Smooth muscle cell of the brain vasculature (primary cell): ENCODE measurements around the gene ASGR2.
"Not testable (repeated sequence)": the region's sequence is repeated elsewhere in the genome, so short reads cannot be mapped to it uniquely, and the experiment has no call there.

ENCODE experiments used
- DNase-seq: peaks from one replicate; pipeline ENCODE4 v3.0.0-alpha.2; 2012; ENCODE audit warnings: low read depth, low spot score

Gene ASGR2, protein sequence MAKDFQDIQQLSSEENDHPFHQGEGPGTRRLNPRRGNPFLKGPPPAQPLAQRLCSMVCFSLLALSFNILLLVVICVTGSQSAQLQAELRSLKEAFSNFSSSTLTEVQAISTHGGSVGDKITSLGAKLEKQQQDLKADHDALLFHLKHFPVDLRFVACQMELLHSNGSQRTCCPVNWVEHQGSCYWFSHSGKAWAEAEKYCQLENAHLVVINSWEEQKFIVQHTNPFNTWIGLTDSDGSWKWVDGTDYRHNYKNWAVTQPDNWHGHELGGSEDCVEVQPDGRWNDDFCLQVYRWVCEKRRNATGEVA

DNA sequence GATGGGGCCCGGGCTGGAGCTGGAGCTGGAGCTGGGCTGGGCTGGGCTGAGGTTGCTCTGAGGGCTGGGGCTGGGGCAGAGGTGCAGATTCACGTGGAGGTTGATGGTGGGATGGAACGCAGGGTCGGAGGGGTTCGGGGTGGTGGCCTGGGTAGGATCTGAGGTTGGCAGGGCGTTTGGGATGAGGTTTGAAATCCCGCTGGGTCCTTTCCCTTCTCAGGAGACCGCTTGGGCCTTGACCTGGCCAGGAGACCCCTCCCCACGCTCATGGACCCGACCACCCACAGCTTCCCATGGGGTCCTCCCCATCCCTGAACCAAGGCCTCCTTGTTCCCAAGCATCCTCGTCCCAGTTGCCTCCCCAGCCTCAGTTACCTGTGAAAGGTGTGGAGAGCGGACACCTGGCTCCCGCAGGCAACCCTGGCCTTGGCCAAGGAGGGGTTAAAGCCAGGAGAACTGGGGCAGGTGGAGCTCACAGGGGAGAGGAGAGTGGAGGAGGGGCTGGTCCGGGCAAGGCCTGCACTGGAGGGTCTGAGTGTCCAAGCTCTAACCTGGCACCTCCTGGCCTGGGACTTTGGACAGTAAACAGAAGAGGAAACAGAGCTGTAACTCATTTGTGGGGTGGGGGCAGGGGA is at the start of gene ASGR2:
ASGR2 (minus strand) TSS at position 582 of the 634 bp plus-strand sequence. CDS start 582 bp downstream, outside the sequence.
- no peak for DNase-seq

DNA sequence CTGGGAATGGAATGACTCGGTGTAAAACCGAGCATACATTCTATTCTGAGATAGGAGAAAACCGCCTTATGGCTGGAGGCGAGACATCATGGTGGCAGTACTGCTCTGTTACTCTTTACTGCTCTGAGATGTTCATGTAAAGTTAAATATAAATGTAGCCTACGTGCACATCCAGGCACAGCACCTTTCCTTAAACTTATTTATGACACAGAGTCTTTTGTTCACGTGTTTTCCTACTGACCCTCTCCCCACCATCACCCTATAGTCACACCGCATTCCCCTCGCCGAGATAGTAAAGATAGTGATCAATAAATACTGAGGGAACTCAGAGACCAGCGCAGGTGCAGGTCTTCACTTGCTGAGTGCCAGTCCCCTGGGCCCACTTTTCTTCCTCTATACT is 44.9 kb upstream of the ASGR2 start:
- DNase-seq, result not testable (repeated sequence)

DNA sequence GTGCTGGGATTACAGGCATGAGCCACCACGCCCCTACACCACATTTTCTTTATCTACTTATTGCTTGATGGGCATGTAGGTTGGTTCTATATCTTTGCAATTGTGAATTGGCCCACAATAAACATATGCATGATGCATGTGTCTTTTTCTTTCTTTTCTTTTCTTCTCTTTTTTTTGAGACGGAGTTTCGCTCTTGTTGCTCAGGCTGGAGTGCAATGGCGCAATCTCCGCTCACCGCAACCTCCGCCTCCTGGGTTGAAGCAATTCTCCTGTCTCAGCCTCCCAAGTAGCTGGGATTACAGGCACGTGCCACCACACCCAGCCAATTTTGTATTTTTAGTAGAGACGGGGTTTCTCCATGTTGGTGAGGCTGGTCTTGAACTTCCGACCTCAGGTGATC is 43.8 kb upstream of the ASGR2 start:
- not testable (repeated sequence) for DNase-seq

DNA sequence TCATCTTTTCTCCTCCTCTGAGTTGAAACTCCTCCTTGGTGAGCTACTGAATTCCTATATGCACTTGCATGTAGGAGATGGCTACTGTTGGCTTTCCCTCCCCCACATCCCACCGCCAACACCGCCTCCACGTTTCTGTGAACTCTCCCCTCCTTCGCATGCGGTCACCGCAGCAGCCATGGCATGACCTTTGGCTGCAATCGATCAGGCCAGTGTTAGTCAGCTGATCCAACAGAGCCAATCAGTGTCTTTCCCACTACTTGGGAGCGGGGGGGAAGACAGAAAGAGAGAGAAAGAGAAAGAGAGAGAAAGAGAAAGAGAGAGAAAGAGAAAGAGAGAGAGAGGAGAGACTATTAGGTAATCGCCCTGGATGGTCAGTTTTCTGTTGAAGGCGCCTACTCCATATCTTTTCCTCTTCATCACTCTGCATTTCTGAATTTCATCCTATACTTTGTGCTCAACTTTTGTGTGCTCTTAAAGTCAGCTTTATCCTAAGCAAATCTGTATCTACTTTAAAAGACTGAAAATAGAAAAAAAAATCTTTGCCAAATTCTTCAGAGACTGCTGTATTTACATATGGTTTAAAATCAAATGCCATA is 41.8 kb upstream of the ASGR2 start:
- DNase-seq, result no peak

DNA sequence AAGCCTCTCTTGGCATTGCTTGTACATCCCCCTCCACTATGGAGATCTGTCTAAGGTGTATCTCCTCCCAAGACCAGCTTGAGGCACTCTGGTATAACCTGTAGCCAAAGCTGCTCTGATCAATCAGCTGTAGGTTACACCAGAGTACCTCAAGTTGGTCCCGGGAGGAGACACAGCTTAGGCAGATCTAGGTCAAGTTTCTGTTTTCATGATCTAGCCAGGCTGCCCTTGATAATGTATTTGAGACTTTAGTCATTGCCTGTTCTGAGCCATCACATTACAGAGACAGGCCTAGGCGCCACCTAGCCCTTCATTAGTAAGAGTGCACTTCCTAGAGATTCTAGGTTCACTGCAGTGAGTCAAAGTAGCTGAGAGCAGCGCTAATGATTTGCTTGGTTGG is 33.1 kb upstream of the ASGR2 start:
- no peak for DNase-seq

DNA sequence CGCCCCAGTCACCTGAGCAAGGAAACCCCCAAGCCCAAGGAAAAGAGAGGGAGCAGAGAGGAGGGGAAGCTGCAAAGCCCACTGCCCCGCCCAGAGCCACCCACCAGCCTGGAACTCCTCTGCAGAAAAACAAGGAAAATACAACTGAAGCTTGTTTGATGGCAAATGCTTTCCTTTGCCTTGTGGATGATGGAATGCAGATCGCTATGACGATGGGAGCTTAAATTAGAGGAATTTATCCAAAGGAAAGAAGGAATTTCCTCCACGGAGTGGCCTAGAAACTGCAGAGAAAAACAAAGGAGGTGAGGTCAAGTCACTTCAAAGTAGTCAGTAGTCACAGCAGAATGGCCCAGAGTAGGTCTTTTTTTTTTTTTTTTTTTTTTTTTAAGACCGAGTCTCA is 31.5 kb upstream of the ASGR2 start:
- DNase-seq, result no peak

DNA sequence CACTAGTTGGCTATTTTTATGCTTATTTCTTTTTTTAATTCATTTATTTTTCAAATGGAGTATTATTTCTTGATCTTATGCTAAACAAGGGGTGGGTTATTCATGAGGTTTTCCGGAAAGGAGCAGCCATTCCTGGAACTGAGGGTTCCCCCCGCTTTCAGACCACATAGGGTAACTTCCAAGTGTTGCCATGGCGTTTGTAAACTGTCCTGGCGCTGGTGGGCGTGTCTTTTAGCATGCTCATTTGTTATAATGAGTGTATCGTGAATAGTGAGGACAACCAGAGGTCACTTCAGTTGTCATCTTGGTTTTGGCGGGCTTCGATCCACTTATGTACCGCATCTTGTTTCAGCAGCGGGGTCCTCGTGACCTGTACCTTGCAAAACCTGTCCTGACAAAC is 29.6 kb upstream of the ASGR2 start:
- DNase-seq, result no peak

DNA sequence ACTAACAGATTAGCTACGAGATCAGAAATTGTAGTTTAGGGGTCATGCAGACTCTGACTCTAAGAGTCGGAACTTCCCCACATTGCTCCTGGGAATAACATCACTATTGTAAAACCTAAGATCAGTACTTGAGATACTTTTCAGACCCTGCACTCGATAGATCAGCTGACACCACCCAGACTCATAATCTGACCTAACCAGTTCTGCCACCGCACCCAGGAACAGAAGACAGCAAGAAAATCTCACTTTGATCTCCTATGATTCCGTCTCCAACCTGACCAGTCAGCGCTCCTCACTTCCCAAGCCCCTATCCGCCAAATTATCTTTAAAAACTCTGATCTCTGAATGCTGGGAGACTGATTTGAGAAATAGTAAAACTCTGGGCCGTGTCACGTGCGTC is 27.2 kb upstream of the ASGR2 start:
- DNase-seq, result no peak

DNA sequence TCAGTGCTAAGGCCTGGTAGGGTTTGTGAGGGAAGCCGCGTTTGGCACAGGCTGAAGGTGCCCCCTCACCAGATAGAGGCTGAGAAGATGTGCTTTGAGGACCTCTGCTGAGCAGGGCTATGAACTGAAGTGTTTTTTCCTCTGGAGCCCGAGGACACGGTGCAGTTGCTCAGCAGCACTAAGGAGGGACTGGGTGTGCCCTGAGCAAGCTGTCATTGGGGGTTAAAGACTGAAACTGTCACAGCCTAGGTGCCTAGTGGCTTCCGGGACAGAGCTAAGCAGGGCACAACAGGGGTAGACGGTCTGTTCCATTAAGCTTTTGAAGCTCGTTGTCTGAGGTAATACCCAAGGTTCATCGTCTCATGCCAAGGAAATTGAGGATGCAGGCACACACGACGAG is 24.8 kb upstream of the ASGR2 start:
- no peak for DNase-seq

DNA sequence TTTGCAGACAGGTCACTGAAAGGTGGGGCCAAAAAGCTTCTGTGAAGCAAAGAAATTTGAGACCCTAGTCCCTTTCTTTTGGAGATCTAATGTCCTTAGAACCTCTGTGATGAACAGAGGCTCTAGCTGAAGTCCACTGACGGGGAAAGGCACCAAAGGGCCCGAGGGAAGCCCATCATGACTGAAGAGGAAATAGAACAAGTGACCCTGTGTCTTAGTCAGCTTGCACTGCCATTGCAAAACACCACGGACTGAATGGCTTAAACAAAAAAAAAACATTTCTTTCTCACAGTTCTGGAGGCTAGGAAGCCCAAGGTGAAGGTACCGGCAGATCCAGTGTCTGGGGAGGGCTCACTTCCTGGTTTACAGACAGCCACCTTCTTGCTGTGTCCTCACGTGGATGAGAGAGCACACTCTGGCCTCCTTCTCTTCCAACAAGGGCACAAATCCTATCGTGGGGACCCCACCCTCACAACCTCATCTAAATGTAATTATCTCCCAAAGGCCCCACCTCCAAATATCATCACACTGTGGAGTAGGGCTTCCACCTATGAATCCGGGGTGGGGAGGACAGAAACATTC is 24.3 kb upstream of the ASGR2 start:
- no peak for DNase-seq

DNA sequence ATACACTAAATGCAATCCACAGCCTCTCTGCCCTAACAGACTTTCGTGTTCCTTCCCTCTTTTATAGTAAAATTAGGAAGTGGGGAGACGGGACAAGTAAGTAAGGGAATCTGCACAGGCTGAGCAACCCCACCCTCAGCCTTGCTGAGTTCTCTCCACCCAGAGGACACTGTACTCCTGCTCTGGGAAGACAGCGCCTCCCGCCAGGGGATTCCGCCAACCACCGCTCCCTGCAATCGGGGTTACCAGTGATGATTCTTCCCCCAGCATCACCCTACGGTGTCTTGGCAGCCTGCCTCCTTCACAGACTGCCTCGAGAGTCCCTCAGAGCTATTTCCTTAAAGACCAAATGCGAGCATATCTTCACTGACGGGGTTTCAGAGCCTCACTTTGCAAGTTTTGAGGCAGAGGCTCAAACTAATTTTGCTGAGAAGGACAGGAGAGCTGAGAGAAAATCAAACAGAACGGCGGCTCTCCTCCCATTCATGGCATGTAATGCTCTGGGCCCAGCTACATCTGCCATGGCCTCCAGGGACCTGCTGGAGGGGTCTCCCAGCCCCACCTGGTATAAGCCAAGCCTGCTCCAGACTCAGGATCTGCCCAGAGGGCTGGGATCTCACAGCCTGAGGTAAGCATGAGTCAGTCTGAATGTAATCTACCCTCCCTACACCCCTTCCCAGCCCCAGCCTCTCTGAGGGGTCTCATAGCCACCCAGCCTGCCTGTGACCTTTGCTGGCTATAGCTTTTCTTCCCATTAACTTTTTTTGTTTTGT is 22.7 kb upstream of the ASGR2 start:
- DNase-seq, result no peak

DNA sequence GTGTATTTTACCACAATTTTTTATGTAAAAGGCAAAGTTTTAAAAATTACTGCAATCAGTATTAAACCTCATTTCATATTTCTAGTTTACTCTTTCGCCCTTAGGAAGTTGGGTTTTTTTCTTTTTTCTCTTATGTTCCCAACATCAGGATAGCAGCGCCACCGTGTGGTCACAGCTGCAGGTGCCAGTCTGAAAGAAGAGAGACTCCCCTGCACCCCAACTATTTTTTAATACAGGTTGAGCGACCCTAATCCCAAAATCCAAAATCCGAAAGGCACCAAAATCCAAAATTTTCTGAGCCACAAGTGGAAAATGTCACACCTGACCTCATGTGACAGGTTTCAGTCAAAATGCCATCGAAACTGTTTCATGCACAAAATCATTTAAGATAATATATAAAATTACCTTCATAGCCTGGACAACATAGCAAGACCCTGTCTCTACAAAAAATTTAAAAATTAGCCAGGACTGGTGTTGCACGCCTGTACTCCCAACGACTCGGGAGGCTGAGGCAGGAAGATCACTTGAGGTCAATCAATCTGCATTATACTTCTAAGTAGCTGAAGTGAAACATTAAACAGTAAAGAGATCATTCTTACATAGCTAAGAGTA is 21.8 kb upstream of the ASGR2 start:
- peak; percentile 32 for DNase-seq

DNA sequence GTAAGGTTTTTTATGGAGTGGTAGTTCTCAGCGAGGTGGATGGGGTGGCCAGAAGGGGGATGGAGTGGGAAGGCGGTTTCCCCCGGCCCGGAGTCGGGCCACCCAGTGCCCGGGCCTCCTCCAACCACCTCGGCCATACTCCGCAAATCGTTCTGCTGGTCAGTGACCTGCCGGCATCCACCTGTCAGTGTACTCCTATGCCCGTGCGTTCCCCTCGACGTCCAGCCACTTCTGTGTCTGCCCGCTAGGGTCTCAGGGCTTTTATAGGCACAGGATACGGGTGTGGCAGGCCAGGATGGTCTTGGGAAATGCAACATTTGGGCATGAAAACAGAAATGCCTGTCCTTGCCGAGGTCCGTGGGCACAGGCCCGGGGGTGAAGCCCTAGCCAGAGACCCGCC is 19.3 kb upstream of the ASGR2 start:
- DNase-seq, result no peak

DNA sequence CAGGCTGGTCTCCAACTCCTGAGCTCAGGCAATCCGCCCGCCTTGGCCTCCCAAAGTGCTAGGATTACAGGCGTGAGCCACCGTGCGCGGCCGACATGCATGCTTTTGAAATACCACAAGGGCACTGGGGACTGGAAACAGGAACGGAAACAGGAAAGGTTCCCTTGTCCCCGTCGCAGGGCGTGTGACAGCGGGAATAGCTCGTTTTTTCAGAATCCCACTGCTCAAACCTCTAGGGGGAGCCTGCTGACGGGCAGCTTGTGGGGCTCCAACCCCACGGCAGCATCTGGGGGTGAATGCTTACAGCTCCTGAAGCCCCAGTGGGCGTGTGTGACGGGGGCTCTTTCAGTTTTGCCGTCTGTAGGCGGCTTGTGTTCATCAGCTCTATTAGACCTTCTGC is 18.8 kb upstream of the ASGR2 start:
- DNase-seq, result no peak

DNA sequence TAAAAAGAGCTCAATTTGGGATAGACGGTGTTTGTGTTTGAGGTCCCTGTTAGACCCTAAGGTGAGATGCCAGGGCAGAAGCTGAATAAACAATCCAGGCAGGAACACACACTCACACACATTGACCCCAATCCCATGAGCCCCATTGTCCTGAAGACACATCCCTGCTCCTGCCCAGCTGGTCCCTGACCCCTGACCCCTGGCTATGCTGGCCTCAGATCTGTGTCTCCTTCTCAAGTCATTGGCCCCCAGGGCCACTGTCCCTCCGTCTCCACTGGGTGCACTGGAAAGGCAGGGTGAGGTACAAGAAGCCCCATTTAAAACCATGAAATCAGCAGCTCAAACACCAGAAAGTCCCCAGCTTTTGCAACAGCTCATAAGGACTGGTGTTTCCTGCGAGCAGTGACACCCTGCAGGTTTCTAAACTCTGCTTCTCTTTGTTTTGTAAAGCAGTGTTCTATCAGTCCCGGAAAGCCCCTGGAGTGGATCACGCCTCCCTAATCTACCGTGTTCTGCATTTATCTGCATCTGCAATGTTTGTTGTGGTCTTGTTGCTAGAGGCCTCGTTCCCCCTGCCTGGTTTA is 18.0 kb upstream of the ASGR2 start:
- DNase-seq, result no peak

DNA sequence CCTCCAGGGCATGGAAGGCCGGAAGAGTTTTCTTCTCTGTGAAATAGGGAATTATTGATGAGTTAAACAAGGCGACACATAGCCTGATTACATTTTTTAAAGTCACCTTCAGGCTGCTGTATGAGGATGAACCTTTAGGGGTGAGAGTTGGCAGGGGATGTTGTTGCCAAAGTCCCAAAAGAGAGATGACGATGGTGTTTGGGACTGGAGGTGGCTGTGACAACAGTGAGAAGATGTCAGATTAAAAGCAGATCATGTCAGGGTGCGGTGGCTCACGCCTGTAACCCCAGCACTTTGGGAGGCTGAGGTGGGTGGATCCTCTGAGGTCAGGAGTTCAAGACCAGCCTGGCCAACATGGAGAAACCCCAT is 16.8 kb upstream of the ASGR2 start:
- no peak for DNase-seq

DNA sequence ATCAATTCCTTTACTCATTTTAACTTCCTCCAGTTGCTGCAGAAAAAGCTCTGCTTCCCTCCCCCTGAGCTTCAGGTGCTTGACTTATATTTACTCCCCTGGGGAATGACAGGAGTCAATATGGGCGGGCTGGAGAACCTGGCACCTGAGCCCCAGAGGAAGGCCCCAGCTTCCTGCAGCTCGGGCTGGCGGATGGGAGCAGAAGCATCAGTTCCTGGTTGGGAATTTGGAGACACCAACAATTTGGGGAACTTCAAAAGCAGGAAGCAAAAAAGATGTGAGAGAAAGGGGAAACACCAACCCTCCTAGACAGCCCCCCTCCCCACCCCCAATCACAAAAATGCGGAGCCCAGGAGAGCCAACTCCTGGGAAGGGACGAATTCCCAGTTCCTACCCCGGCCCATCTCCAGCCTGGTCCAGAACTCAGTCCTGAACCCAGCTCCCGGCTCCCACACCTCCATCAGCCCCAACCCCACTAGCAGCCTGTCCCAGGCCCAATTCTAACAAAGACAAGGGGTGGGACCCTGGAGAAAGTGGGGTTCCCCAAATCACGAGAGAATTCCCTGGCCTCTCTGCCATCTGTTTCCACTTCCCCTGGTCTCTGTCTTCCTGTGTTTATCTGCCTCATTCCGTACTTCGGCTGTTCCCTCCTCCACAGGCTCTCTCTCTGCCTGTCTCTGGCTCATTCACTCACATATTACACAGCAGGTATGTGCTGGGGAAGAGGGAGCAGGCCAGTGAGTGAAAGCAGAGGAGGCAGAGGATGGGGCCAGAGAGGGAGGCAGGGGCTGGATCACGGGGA is 16.2 kb upstream of the ASGR2 start:
- no peak for DNase-seq

DNA sequence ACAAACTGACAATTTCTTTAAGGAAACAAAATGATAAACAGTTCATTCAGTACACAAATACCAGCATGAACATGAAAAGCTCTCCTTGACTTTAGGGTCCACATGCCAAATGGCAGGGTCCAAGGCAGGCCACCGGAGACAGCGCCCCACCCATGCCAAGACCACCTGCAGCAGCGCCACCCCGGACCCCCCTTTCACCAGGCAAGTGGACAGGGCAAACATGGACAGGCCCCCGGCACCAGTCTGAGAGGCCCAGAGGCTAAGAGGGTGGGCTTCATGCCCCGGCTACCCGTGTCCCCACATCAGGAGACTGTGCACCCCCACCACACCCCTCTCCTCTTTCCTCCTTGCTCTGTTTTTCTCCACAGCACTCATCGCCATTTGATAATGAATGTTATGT is 14.7 kb upstream of the ASGR2 start:
- DNase-seq, result no peak

DNA sequence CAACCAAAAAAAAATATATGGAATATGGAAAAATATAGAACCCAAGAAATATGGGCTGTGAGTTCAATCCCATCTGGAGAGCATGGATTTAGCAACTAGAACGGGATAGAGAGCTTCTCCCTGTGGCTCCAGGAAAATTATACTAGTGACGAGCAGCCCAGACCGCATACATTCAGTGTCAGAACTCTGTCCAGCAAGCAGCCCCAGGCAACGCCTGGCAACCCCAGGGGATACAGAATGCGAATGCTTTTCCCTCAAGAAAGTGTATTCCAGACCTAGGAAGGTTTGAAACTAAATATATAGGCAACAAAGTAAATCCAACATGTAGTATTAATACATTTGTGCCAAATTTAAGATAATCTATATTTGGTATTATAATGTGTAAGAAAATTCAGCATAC is 13.5 kb upstream of the ASGR2 start:
- DNase-seq, result no peak

DNA sequence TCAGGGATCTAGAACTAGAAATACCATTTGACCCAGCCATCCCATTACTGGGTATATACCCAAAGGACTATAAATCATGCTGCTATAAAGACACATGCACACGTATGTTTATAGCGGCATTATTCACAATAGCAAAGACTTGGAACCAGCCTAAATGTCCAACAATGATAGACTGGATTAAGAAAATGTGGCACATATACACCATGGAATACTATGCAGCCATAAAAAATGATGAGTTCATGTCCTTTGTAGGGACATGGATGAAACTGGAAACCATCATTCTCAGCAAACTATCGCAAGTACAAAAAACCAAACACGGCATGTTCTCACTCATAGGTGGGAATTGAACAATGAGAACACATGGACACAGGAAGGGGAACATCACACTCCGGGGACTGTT is 12.9 kb upstream of the ASGR2 start:
- DNase-seq, result not testable (repeated sequence)
